VCaP (cell line): ENCODE measurements around the gene GAB3.
A peak's percentile ranks its signal among the peaks of the same experiment; 100 is the strongest.

Experiments used
- H3K27ac ChIP-seq: fragments of 450-650 bp; 2 replicates; pipeline ENCODE4 v1.5.1; 2017
- TF ChIP-seq, protein P1 (sequence below): fragments of 450-650 bp; conservative IDR thresholded peaks from 2 replicates; pipeline ENCODE4 v1.5.1; 2017; ENCODE audit warnings: mild to moderate bottlenecking, moderate library complexity

GAB3 gene, protein sequence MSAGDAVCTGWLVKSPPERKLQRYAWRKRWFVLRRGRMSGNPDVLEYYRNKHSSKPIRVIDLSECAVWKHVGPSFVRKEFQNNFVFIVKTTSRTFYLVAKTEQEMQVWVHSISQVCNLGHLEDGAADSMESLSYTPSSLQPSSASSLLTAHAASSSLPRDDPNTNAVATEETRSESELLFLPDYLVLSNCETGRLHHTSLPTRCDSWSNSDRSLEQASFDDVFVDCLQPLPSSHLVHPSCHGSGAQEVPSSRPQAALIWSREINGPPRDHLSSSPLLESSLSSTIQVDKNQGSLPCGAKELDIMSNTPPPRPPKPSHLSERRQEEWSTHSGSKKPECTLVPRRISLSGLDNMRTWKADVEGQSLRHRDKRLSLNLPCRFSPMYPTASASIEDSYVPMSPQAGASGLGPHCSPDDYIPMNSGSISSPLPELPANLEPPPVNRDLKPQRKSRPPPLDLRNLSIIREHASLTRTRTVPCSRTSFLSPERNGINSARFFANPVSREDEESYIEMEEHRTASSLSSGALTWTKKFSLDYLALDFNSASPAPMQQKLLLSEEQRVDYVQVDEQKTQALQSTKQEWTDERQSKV

DNA sequence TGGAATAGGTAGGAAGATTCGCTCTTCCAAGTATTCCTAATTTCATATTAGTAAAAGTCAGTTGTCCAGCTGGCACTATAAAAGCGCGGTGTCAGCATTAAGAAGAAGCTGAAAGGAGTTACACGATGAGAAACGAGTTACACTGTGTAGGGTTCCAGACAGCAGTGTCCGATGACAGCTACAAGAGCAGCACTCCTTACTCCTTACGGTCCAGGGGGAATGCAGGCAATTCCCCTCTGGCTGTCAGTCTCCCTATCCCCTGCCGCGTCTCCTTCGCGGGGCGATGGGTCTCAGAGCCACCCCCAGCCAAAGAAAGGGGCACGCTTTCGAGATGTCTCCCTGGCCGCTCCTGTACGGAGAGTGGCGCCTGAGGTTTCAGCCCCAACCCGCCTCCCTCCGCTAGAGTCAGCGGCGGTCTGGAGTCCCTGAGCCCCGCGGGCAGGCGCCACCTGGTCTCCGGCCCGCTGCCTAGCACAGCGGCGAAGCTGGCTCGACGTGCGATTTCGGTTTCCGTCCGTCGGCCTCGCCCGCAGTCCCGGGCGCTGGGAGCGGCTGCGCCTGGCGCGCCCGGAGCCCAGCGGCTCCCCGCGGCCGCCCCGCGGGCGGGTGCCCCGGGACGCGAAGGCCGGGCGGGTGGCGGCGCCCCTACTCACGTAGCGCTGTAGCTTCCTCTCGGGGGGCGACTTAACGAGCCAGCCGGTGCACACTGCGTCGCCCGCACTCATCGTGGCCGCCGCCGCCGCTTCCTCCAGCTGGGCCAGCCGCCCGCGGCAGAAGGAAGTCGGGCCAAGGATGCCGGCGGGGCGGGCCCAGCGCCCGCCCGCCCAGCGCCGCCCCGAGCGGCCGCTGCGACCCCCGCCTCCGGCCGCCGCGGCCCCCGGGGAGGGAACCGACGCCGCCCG, at the start of gene GAB3:
TSS of gene GAB3 (minus strand) at position 777 of the 902 bp plus-strand sequence. CDS start at position 725, 52 bp downstream.
- no peak within 1 kb of the TSS for H3K27ac ChIP-seq
- TF ChIP-seq, protein P1, sequence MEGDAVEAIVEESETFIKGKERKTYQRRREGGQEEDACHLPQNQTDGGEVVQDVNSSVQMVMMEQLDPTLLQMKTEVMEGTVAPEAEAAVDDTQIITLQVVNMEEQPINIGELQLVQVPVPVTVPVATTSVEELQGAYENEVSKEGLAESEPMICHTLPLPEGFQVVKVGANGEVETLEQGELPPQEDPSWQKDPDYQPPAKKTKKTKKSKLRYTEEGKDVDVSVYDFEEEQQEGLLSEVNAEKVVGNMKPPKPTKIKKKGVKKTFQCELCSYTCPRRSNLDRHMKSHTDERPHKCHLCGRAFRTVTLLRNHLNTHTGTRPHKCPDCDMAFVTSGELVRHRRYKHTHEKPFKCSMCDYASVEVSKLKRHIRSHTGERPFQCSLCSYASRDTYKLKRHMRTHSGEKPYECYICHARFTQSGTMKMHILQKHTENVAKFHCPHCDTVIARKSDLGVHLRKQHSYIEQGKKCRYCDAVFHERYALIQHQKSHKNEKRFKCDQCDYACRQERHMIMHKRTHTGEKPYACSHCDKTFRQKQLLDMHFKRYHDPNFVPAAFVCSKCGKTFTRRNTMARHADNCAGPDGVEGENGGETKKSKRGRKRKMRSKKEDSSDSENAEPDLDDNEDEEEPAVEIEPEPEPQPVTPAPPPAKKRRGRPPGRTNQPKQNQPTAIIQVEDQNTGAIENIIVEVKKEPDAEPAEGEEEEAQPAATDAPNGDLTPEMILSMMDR, result no peak

DNA sequence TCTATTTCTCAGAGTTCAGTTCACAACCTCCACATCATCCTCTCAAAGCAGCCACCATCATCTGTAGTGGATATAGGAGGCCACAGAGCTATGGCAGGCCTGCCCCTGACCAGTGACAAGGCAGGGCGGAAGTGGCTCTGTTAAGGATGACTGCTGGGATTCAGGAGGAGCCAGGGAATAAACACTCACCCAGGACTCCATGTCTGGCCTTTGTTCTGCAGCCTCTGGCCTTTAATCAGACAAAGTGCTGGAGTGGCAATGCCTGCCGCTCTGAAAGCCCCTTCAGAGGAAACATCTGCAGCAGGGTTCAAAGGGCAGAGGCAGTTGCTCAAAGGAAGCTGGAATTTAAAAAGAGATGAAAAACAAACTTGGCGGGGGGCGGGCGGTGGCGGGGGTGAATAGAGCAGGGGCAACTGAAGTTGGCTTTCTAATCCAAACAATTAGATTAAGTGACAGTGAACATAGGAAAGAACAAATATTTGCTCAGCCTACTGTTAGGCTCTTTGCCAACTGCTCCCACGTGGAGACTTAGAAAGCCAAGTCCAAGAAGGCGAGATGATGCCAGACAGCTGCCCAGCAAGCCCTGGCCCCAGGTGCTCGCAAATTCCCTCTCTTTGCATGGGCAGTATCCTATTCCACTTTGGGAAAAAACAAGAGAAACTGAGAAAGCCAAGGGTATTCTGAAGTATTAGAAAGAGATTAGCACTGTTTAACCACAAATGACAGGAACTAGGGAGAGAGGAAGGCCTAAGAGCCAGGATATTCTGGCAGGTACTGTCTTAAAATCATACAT, 48.9 kb upstream of the GAB3 start:
- TF ChIP-seq, protein P1, result no peak
- peak overlapping the region; percentile 86 for H3K27ac ChIP-seq

- TF ChIP-seq, protein P1, result no peak
- H3K27ac ChIP-seq, result no peak overlapping the region; the same call in 1 of the 2 replicates
Observed at GRCh38 chrX:154797006-154797405, 46.1 kb upstream of the GAB3 start.

DNA sequence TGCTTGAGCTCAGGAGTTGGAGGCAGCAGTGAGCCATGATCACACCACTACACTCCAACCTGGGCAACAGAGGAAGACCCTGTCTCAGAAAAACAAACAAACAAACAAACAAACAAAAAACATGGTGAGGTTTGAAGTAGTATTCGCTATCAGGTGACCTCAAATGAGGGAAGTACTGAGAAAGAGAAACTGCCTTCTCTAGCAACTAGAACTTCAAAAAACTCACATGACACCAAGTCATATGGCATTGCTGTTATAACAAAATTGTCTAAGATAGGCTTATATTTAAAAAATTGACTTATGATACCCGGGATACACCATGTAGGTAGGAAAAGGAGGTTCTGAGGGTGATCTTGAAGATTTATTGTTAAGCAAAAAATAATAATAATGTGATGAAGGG, 44.1 kb upstream of the GAB3 start:
- H3K27ac ChIP-seq, result no peak overlapping the region
- TF ChIP-seq, protein P1, result no peak

DNA sequence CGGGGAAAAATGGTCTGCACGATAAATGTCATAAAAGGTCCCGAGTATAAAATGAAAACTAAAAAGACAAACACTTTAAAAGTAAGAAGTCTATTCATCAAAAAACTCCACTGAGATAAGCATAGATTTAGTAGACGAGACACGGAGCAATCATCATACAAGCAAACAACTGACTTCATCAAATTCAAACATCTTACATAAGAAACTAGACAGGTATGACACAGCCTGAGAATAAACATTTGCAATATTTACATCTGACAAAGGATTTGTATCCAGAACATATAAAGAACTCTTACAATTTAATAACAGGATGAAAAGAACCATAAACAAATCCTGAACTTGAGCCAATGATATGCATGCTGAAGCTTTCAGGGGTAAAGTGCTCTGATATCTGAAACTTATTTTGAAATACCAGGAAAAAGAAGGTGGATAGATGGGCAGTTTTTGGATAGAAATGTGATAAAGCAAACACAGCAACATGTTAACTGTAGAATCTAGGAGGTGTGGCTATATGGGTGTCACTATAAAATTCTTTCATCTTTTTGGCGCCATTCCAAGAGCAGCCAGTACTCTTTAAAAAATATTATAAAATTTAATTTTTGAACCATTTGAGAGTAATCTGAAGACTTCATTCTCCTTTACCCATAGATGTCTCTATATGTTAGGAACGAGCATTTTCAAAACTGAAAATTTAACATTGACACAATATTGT, 42.4 kb upstream of the GAB3 start:
- peak overlapping the region; percentile 5; the same call in 1 of the 2 replicates for H3K27ac ChIP-seq
- TF ChIP-seq, protein P1, result no peak

DNA sequence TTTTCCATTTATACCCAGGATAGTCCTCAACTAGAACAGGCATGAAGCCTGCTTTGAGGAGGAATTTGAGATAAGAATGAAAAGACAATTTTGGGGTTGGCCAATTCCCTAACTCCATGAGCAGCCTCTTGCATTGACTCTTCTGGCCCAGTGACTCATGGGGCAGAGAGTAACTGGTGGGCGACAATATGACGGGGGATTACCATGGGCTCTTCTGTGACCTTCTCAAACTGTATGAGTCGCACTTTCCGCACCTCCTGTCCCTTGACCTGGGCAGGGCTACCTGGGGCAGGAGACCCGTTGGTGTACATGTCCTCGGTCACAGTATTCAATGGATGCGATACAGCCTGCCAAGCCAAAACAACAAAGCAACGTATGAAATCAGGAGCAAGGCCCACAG, 41.1 kb upstream of the GAB3 start:
- TF ChIP-seq, protein P1, result no peak
- no peak overlapping the region for H3K27ac ChIP-seq
